B cell (primary cell): ENCODE results near the gene PIK3AP1.

Source experiments
- CTCF ChIP-seq: fragments of 200-600 bp; IDR thresholded peaks from one replicate; pipeline ENCODE4 v1.8.0; 2022; ENCODE audit warnings: antibody characterized with exemption, mild to moderate bottlenecking
- EZH2 ChIP-seq: IDR thresholded peaks from 2 replicates; pipeline ENCODE4 v1.6.1; 2012; ENCODE audit warnings: borderline replicate concordance, low read depth, mild to moderate bottlenecking, moderate library complexity, low read length; ENCODE audit not compliant: insufficient read depth, poor library complexity, severe bottlenecking

DNA sequence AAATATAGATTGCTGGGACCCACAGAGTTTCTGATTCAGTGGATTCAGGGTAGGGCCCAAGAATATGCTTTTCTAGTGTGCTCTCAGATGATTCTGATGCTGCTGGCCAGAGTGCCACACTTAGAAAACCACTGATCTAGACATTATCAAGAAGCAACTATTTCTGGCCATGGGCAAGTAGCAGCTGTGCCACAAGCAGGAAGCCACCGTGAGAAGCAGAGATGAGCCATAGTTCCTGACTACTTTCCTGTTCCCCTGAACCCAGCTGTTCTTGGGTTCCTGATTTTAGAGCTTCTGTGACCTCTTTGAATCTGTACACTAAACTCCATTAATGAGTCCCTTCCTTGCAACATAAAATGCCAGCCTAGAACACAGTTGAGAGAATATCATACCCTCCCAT is 38.1 kb upstream of the PIK3AP1 start:
- TF ChIP-seq CTCF (no peak), EZH2 (no peak)
